Stimulated activated CD4-positive, alpha-beta T cell treated with anti-CD3 and anti-CD28 coated beads, Interleukin-4, amount 100 ng/mL, for 48 hours (primary cell): ENCODE results near the gene ATG5.
A peak's percentile ranks its signal among the peaks of the same experiment; 100 is the strongest.

ENCODE experiments used
- DNase-seq, 2 donors: peaks; one replicate each; pipeline ENCODE4 v3.0.0-alpha.2; 2020; ENCODE audit warnings: low read depth in 2 of 2

Gene ATG5

GRCh38 chr6:106181664-106182418 lies 143.7 kb downstream of the ATG5 start:
- no peak for DNase-seq

GRCh38 chr6:106180208-106180607 lies 145.4 kb downstream of the ATG5 start:
- no peak for DNase-seq

GRCh38 chr6:106178900-106179299 lies 146.7 kb downstream of the ATG5 start:
- DNase-seq = no peak

GRCh38 chr6:106177786-106178185 lies 147.8 kb downstream of the ATG5 start:
- DNase-seq = no peak

DNA sequence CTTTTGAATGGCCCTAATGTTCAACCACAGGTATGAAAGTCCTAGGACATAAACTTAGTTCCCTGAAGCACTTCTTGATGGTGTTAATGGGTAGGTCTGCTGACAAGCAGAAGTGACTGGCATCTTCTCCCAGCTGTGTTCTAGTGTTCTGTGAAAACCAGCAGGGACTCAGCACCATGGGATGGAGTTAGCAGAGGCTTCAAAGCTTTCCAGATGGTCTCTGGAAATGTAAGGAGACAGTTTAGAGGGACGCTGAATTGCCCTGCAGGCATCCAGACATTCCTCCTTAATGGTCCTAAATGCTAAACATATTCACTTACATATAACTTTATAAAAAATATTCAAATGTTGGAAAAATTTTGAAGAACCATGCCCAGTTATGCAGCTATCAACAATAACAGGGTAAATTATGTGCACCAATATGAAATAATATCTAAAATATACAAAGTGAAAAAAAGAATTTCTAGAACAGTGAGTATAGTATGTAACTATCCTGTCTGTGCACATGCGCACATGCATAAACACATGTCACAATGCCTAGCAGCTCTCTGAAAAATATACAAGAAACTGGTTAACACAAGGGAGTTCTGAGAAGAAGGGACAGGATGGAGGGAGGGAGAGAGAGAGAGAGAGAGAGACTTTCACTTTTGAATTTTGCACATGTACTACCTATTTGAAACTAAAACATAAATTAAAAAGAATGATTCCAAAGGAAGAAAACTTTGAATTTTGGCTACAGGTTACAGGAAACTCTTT lies 152.3 kb downstream of the ATG5 start:
- no peak for DNase-seq

DNA sequence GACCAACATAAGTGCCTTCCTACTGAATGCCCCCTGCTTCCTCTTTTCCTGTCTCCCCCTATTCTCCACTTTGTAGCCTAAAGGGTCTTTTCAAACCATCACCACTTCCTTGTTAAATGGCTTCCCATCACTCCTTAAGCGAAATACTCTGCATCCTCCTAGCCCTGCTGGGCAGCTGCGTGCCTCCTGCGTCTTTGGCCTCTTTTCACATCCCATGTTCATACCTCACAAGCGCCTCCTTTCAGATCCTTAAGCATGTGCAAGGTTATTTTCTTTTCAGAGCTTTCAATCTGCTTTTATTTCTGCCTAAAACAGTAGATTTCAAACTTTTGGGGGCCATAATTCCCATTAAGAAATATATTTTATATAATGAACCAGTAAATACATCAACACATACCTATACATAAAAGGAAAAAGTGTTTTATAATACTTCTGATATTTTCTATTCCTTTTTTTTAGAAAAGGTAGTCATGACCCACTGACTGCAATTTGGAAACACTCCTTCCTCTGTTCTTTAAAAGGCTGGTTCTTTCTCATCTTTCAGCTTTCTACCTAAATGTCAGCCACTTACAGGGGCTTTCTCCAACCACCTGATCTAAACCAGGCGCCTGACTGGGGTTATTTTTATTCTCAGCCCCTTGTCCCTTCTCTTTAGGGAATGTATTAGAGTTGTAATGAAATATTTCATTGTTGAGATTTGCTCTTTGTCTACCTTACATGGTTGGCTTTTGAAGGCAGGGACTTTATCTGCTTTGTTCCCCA lies 155.3 kb downstream of the ATG5 start:
- no peak for DNase-seq

GRCh38 chr6:106169517-106169916 lies 156.0 kb downstream of the ATG5 start:
- no peak for DNase-seq

DNA sequence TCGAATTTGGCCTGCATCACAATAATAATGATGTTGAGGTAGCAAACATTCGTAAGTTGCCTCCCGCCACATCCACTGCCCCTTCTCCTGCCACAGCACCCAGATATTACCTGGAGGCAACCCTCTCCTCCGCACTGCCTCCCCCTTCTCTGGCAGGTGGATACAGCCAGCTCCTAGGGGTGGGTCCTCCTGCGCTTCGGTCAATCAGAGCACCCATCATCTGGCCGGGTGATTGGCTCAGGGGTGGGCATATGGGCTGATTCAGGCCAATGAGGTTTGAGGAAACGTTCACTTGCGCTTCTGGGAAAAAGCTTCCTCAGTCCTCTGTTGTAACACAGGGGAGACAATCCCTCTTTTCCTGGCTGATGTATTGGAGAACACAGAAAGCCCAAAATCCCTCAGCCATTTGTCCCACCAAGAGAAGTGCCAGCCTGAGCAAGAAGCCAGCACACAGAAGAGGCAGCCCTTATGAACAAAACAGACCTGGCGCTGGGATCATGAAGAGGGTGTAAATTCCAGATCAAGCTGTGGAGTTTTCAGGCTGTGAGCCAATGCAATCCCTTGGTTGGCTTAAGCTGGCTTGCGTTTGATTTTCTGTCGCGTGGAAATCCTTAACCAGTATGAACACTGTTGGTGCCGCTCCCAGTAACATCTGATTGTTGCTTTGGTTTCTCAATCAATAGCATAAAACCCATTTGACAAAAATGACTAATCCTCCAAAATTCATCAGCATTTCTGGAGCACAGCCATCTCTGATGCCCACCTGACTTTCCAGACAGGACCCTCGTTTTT lies 157.3 kb downstream of the ATG5 start:
- DNase-seq = no peak

DNA sequence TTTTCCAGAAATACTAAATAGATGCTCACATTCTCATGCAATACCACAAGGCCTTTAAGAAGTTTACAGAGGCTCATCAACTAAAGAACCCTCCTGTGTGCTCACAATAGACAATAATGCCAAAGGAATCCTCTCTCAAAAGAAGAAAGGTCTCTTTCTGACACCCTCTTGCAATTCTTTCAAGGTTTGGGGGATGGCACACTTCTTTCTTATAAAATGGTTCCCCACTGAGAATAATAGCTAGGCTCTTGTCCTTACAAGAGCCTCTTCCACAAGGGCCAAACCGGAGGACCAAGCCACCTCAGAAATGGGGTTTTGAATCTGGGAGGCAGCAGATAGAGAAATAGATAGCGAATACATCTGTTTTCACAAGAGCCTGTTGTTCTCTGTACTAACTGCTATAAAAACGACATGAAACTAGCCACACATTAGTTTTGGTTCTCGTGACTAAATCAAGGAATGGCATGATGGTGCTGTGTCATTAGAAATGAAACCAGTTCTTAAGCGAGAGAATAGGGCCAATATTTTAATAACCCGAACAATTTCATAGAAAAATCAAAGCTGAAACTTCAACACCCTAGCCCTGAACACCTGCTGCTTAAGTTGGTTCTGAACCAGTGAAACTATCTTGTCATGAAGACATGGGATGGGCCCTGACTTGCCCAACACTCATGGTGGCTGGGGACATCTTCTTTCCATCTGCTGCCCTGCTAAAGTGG lies 158.3 kb downstream of the ATG5 start:
- no peak for DNase-seq

DNA sequence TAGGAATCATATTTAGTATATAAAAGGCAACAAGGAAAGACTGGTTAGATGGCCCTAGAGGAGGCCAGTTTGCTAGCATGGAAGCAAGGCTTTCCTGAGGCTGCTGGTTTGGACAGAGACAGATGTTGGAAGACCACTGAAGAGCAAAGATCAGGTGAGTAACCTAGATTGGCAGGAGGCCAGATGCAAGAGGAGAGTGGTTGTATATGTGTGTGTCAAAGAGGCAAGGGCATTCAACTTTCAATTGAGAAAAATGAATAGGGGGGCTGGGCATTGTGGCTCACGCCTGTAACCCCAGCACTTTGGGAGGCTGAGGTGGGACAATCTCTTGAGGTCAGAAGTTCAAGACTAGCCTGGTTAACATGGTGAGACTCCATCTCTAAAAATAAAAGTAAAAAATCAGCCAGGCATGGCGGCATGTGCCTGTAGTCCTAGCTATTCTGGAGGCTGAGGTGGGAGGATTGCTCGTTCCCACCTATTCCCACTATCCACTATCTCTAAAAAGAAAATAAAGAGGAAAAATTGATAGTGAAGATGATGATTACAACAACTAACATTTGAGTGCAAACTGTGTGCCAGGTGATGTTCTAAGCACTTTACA lies 159.6 kb downstream of the ATG5 start:
- no peak for DNase-seq

GRCh38 chr6:106163966-106164877 lies 161.3 kb downstream of the ATG5 start:
- DNase-seq = peak; percentile 39 to 68

- DNase-seq = peak in 1 of 2 donors; percentile 22
Measured at GRCh38 chr6:106163446-106163965, 162.1 kb downstream of the ATG5 start.

GRCh38 chr6:106162921-106163320 lies 162.6 kb downstream of the ATG5 start:
- no peak for DNase-seq

- no peak for DNase-seq
Measured at GRCh38 chr6:106161893-106162292, 163.7 kb downstream of the ATG5 start.

GRCh38 chr6:106161311-106161874 lies 164.2 kb downstream of the ATG5 start:
- DNase-seq = no peak

GRCh38 chr6:106160189-106160588 lies 165.4 kb downstream of the ATG5 start:
- no peak for DNase-seq

GRCh38 chr6:106159531-106159940 lies 166.0 kb downstream of the ATG5 start:
- no peak for DNase-seq

DNA sequence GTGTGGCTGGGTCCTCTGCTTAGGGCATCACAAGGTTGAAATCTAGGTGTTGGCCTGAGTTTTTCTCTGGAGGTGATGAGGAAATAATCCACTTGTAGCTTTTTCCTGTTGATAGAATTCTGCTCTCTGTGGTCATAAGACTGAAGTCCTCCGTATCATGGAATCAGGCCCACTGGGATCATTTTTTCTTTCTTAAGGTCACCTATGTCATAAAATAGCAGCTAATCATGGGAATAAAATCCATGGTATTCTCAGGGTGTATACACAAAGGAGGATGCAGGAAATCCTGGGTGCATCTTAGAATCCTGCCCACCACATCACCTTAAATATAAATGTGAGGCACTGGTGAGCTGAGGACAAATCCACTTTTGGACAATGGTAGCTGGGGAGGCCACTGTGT lies 166.7 kb downstream of the ATG5 start:
- no peak for DNase-seq

- DNase-seq = no peak
Measured at GRCh38 chr6:106156863-106157262, 168.7 kb downstream of the ATG5 start.
